Stimulated activated CD8-positive, alpha-beta memory T cell treated with anti-CD3 and anti-CD28 coated beads, Interleukin-15, amount 100 ng/mL, for 24 hours (primary cell): ENCODE measurements around the gene UBASH3B.
A peak's percentile ranks its signal among the peaks of the same experiment; 100 is the strongest.

Experiments used
- DNase-seq: peaks from one replicate; pipeline ENCODE4 v3.0.0-alpha.2; 2020; ENCODE audit warnings: low read depth

Gene UBASH3B

DNA sequence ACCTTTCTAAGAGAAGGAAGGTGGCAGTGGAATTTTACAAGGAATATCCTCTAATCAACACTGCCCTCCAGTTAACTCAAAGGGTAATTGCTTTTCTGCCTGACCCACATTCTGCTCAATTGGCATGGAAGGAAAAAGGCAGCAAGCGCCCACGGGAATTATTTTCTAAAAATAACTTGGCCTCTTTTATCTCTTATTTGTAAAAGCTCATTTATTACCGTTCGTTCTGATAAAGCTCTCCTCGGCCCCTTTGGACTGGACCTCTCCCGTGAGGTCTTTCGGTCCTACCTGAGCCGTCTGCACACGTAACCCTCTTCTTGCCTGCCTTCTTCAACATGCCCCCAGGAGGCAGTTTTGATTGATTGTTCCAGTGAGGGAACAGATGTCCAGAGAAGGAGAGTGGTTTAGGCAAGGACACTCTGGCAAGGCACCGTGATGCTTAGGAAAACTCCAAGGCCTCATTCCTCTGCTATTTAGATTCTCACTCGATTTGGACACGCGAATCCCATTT is 129.6 kb downstream of the UBASH3B start:
- DNase-seq: no peak

DNA sequence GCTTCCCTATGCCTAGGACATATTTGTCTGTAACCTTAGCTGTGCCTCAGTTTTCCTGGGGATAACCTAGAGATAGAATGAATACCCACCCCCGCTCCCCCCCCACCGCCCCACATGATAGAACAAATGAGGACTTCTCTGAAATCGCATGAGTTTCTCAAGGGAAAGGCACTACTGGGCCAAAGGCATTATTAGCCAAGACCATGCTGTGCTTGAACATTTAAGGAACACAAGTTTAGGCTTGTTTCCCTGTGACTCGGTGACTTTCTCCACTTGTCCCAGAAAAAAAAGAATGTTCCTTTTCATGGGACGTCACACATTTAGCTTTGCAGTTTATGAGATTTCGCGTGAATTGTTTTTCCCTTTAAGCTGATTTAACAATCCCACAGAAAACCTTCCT is 131.4 kb downstream of the UBASH3B start:
- no peak for DNase-seq

DNA sequence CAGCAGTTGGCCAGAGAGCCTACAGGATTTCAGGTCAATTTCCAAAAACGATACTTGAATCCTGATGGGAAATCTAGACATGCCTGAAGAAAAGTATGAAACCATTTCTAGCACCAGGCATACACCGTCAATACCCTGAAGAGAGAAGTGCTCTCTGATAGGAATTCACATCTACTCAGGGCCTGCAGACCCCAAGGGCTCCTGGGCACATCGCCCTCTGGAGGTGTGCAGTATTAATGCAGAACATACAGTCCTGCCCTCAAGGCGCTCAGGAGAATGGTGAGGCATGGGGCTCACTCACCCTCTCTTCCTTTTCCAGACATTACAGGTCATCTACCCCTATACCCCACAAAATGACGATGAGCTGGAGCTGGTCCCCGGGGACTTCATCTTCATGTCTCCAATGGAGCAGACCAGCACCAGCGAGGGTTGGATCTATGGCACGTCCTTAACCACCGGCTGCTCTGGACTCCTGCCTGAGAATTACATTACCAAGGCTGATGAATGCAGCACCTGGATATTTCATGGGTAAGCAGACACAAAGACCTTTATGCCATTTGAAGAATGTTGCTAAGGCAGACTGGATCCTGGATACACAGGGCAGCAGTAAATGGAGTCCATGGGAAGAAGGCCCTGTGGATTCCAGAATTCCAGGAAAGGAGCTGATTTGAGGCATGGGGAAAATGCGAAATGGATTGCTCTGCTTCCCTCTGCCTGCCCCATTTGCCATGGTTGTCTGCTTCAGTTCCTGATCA is 133.4 kb downstream of the UBASH3B start:
- no peak for DNase-seq

DNA sequence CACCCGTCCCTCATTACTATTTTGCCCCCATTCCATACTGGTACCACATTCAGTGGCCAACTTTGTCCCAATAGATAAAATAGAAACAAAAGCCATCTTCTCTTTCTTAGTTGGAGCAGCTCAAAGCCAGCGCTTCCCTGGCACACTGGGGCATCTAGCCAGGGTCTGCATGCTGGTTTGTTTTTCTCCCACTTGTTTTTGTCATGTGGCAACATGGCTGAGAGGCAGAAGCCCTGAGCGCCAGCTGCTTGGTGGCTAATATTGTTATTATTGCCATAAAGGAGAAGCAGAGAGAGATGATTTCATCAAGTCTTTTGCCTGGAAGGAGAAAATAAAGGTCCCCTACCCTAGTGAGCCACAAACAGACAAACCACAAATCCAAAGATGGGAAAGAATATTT is 134.4 kb downstream of the UBASH3B start:
- DNase-seq: no peak

DNA sequence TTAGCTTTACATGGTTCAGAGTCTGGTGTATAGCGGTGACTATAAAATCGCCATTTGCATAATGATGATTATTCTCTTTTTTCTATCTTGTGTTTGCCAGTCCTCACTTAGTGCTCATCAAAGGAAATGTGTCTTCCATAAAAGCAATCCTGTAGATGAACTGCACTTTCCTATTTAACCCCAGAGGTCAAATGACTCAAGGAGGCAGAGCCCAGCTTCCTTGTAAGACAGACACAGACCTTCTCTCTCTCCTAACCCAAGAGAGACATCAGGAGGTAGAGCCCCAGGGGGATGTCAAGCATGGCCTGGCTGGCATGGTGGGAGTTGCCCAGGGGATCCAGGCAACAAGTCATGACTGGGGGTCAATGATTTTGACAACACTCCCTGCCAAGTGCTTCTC is 135.9 kb downstream of the UBASH3B start:
- DNase-seq: no peak

DNA sequence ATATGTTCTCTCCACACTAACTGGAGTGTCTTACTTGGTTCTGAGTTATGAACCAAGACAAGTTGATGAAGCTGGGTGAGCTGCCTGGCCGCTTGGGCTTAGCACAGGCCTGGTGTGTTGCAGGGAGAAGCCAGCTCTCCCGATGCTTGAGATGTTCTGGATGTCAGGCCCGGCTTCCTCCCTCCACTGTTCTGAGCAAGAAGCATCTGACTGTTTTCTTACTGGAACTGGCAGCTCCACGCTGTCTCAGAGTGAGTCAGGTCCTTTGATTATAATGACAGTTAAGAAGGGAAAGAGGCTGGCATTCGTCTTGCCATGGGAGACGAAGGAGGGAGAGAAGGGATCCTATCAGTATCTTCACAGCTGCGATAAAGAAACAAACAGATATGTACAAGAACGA is 136.3 kb downstream of the UBASH3B start:
- no peak for DNase-seq

DNA sequence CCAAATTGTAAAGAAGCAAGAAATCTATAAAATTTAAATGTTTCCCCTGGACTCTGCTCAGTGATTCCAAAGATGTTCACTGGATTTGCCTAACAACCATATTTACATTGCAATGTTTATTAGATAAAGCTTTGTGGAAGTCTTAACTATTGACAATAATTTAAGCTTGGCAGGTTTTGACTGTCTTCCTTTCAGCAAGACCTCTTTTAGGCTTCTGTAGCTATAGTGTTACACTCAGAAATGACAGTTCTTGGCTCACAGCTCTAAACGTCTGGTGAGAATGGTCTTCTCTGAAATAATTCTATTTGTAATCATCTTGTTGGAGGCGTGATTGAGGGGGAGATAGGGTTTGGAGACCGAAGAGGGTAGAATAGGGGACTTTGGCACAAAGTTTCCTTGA is 138.0 kb downstream of the UBASH3B start:
- no peak for DNase-seq

DNA sequence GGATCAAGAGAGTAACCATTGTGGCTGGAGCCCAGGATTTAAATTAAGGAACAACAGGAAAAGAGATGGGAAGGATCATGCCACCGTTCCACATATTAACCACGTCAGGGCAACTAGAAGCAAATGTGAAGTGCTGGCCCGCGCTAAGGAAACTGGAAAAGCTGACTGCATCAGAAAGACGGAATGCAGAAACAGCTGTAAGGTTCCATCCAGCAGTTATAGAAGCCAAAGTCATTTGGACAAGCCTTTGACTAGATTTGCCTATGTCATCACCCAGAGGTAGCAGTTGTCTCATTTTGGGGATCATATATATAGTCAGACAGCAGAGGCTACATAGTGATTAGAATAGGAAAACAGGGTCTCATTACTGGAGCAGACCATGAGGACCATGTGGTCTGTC is 139.8 kb downstream of the UBASH3B start:
- no peak for DNase-seq

DNA sequence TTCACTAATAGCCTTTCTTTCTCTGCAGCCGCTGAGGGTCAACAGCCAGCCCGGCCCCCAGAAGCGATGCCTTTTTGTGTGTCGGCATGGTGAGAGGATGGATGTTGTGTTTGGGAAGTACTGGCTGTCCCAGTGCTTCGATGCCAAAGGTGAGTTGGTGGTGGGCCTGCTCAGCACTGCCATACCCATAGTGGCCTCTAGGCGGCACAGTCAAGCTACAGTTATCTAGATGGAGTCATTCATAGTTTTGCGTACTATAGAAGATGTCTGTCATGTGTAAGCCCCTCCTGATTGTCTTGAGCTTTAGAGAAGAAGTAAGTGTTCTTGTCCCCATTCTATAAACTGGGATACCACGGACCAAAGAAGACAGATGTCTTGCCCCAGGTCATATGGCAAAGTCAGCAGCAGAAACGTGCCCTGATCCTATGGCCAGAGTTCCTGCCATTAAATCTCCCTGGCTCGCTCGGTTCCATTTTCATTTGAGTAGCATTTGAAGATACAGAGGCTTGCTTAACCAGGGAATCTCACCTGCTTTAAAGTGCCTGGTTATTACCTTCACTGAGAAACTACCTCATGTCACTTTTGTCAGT is 140.7 kb downstream of the UBASH3B start:
- DNase-seq: peak; percentile 54

DNA sequence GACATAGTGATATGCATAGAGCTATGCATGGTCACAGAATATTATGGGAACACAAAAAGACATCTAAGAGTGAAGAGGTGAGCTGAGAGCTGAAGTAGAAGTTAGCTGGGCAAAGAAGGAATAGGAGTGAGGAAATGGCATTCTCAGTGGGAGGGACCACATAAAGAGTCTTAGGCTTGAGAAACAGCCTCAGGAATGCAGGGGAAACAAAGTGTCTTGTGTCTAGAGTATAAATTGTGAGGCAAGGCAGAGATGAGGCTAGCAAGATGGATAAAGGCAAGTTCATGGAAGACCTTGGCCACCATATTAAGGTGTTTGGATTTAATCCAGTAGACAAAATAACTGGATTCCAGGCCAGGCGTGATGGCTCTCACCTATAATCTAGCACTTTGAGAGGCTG is 142.1 kb downstream of the UBASH3B start:
- no peak for DNase-seq

DNA sequence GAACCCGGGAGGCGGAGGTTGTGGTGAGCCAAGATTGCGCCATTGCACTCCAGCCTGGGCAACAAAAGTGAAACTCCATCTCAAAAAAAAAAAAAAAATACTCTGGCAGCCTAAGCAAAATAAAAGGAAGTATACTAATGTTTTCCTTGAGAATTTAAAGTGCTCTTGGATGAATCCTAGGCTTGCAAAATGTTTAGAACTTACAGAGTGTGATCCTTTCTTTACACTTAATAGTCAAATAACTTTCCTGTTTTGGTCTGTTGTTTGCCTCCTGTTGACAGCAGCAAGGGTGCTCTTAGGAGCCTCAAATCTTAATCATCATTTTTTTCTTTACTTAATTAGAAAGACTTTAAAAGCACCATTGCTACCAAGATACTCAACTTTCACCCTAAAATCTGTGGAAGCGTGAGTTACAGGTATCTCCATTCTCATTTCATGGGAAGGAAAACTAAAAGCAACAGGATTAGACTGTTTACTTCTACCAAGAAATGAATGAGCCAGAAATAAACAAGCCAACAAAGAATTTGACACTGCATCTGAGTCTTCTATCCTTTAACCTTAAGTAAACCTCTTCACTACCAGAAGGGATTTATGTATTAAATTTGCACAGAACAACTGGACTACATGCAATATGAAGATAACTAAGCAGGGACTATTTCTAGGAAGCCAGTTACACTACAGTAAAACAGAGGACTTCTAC is 144.0 kb downstream of the UBASH3B start:
- no peak for DNase-seq

DNA sequence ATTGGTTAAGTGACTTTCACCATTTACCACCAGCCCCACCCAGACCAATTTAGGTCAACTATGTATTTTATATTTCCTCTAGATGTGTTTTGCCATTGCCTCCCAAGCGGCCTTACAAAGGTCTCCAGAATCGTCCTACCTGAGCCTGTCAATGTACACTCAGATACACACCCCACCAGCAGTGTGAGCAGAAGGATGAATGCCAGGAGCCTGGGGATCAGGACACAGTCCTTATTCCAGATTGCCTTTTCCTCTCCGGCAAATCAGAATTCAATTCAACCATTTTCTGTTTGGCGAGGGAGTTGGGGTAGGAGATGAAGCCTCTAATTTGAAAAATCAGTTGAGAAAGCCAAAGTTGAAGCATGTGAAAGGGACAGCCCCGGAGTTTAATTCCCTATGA is 147.4 kb downstream of the UBASH3B start:
- no peak for DNase-seq

DNA sequence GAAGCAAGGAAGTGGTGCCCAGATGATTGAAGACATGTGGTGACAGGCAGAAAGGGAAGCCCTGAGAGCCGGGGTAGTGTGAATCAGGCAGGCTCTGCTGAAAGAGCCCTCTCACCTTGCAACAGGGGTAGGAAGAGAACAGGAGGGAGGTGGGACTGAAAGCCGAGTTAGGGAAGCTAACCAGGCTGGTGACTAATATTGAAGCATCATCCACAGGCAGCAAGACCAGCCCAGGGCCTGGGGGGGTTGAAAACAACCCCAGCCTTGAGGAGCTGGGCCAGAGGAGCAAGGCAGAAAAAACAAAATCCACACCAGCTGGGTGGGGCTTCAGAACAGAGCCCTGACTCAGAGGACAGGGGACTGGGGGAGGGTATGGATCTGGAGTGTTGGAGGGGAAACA is 147.8 kb downstream of the UBASH3B start:
- DNase-seq: no peak

DNA sequence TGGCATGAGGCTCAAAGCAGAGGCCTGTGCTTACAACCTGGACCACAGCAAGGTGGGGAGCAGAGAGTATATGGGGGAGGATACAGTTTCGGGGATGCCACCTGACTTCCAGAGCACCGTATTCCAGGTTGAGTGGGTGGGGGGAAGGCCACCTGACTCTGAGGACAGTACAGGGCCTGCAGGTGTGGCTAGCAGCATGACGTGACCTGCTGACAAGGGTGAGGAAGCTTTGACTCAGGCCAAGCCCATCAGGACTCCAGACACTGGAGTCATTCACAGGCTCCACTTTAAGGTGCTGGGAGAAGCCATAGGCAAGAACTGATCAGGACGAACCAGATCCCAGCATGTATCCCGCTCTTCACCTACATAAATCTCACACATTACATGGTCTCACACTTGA is 148.2 kb downstream of the UBASH3B start:
- DNase-seq: no peak

DNA sequence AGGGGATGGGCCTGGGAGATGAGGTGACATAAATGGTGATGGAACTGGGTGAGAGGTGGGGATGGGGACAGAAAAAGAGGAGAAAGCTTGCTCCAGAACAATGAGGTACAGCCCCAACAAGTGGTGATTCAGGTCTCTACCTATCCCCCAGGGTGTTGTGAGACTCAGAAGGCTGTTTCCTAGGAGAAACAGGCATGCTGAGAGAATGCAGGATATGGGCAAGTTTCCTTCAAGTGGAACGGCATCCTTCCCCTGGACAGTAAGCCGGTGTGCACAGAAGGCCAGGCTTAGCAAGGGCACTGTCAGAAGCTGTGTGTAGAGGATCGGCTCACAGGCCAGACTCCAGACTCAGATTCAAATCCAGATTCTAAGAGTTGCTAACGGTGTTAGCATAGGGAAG is 148.6 kb downstream of the UBASH3B start:
- no peak for DNase-seq

DNA sequence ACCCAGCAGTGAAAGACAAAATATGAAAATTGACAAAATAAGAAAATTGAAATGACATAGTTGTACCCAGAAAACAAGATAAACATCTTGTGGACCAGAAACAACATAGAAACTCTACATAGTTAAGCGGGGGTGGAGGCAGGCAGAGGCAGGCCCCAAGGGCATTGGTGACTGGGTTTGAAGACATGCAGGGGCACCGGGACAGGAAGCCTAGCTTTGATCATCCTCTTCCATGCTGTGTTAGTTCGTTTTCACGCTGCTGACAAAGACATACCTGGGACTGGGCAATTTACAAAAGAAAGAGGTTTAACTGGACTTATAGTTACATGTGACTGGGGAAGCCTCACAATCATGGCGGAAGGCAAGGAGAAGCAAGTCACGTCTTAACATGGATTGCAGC is 149.3 kb downstream of the UBASH3B start:
- no peak for DNase-seq

DNA sequence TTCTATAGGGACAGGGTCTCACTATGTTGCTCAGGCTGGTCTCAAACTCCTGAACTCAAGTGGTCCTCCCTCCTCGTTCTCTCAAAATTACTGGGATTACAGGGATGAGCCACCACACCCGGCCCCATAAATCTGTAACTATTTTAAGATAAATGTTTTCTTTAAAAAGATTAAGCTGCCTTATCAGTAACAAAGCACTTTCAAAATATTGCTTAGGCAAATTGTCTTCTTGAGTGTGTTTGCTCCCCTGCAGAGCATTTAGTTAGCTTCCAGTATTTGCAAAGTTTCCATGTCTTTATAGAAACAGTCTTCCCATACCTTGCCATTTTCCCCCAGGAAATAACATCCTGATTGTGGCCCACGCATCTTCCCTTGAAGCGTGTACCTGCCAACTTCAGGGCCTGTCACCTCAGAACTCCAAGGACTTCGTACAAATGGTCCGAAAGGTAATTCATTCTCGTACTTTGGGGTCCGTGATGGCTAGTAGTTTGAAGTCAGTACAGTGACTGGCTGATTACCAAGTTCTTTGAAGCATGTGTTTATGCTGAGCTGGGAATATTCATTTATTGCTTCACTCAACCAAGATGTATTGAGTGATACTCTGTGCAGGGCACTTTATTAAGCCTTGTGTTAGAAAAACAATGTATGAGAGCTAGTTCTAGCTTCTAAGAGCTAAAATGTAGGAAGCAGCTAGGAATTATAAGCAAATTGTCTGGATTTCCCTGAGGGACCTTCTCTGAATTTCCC is 152.4 kb downstream of the UBASH3B start:
- DNase-seq: no peak

DNA sequence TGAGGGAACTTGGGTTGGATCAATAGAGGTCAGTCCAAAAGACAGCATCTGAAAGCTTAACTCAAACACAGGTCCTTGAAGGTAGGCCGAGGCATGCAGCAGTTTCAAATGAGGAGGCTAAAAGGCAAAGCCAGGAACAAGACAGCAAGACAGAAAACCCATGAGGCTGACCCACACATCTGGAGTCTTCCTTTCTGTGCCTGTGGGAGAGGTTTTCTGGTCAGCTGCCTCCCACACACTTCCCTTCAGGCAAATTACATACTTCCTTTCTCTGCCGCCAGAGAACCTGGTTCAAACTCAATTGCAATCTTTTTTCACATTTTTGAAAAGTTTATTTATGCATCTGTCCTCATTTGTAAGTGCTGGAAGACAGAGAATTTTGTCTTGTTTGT is 153.0 kb downstream of the UBASH3B start:
- DNase-seq: no peak

DNA sequence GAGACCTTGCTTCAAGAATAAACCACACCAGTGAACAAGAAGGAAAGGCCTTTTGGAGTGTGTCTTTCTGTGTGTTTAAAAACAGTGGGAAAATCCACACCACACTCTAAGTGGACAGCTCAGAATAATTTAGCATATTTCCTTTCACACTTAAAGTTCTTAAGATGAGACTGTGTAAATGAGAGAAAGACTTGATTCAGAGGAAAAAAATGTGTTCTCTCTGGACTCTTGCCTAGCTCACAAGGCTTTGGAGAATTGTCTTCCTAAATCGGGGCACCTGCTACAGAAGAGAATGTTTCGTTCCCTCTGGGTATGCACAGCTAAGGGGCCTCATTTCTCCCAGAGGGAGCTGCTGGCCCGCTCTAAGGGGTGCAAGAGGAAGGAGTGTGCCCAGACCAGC is 154.3 kb downstream of the UBASH3B start:
- no peak for DNase-seq

DNA sequence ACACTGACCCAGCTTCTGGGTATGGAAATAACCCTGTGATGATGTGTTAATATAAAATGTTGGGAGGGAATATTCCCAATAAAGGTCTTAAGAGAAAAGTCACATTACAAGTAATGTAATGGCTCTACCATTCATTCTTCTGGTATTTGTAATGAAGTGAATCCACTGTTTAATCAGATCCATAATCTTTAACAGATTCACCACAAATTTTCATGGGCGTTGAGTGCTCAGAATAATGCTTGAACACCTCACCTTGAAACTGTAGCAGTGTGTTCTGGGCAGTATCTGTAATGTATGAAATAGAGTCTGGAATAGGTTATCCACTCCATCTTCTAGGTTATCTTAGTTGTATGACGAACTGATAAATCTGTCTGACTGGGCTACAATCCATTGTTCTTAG is 156.2 kb downstream of the UBASH3B start:
- DNase-seq: no peak

DNA sequence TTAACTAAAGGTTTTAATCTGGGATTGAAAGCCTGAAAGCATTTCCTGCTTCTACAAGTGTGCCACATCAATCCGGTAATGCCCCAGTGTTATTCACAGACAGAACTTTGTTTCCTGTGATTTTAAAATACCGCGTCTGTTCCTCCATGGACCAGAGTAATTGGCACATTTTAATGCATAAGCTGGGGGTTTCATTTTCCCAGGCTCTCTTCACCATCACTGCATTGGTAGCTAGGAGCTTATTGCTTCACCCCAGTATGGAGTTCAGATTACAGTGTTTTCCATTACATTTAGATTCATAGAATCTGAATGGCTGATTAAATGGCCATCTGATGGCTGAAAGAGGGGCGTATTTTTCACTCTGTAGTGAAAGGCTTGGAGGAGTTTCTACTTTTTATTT is 157.1 kb downstream of the UBASH3B start:
- DNase-seq: no peak

DNA sequence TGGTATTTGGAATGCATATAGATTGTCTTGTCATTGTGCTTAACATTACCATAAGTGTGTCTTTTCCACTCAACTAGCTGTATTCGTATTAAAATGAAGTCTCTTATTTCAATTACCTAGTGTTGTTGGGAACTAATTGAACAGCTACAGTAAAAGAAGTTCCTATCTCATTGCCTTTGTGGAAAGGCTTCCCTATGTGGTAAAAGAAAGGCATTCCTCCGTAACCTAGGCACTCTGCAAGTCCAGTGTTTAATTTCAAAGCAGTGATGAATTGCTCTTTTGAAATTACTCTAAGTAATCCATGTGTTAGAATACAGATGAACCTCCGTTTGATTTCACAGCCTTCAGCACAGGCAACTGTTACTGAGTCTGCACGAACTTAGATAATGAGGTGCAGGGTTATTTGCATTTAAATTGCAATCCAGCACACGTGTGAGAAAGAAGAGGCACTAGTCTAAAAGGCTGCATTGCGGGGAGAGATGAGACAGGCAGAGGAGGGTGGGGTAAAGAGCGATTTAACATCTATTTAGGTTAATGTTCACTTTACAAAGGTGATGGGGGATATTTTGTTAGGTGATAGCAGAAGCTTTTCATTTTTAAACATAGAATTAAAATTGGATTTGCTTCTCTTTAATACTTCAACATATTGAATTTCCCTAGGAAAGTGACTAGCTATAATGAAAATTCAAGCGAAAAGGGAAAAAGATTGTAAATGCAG is 157.8 kb downstream of the UBASH3B start:
- no peak for DNase-seq
